Spleen (tissue), 11 donors: ENCODE data around the gene CHCHD6. TPM values are rescaled to one million over a fixed set of nuclear protein-coding genes. Genes with fewer than 3 reads are reported as not detected.

Source experiments
- DNase-seq: peaks from one replicate; pipeline ENCODE4 v3.0.0-alpha.2; 2020
- H3K27ac ChIP-seq, 8 donors: fragments of 200-600 bp; sonication (generic) in 7 of 8; 1 replicate in 4 of 8; 2 replicates in 4 of 8; pipeline versions ENCODE4 v1.5.0 to v1.8.0; 2016 to 2021; ENCODE audit warnings: inconsistent platforms in 4 of 8, mild to moderate bottlenecking in 4 of 8, moderate library complexity in 1 of 8
- H3K27me3 ChIP-seq, 7 donors: fragments of 200-600 bp; sonication (generic) in 6 of 7; replicated peaks in 1 of 7; 1 replicate in 4 of 7; 2 replicates in 3 of 7; pipeline versions ENCODE4 v1.5.0 to v1.8.0; 2016 to 2021; ENCODE audit warnings: inconsistent platforms in 3 of 7, mild to moderate bottlenecking in 1 of 7
- H3K36me3 ChIP-seq, 6 donors: fragments of 200-600 bp; sonication (generic) in 5 of 6; 1 replicate in 4 of 6; 2 replicates in 2 of 6; pipeline versions ENCODE4 v1.5.0 to v1.8.0; 2016 to 2021; ENCODE audit warnings: inconsistent platforms in 2 of 6
- H3K4me1 ChIP-seq, 6 donors: fragments of 200-600 bp; sonication (generic) in 5 of 6; 1 replicate in 3 of 6; 2 replicates in 3 of 6; pipeline versions ENCODE4 v1.5.0 to v1.8.0; 2016 to 2021; ENCODE audit warnings: inconsistent platforms in 3 of 6
- H3K4me3 ChIP-seq, 8 donors: fragments of 200-600 bp; sonication (generic) in 7 of 8; 1 replicate in 4 of 8; 2 replicates in 4 of 8; pipeline versions ENCODE4 v1.5.0 to v1.8.0; 2016 to 2021; ENCODE audit warnings: inconsistent platforms in 4 of 8, mild to moderate bottlenecking in 4 of 8, moderate library complexity in 2 of 8
- H3K9me3 ChIP-seq, 8 donors: fragments of 200-600 bp; sonication (generic) in 7 of 8; 1 replicate in 4 of 8; 2 replicates in 4 of 8; pipeline versions ENCODE4 v1.5.0 to v1.8.0; 2016 to 2021; ENCODE audit warnings: inconsistent platforms in 4 of 8
- CTCF ChIP-seq, 11 experiments: fragments of 200-600 bp in 7 of 11; fragments of 450-650 bp in 4 of 11; sonication (generic) in 4 of 11; IDR thresholded peaks in 8 of 11; conservative IDR thresholded peaks in 3 of 11; 1 replicate in 7 of 11; 2 replicates in 4 of 11; pipeline versions ENCODE4 v1.4.0 to v1.8.0; 2016 to 2021; ENCODE audit warnings: antibody characterized with exemption in 11 of 11, inconsistent platforms in 4 of 11, mild to moderate bottlenecking in 1 of 11
- POLR2A ChIP-seq, 3 donors: fragments of 450-650 bp; IDR thresholded peaks; one replicate each; pipeline ENCODE4 v1.5.1; 2017; ENCODE audit warnings: antibody characterized with exemption in 3 of 3, mild to moderate bottlenecking in 1 of 3
- POLR2AphosphoS5 ChIP-seq, 3 donors: sonication (generic); formaldehyde crosslinking; IDR thresholded peaks; one replicate each; pipeline ENCODE4 v1.5.1; 2017; ENCODE audit warnings: antibody characterized with exemption in 3 of 3
- WGBS, 5 donors: extraction: QIAGEN DNeasy Blood & Tissue Kit in 3 of 5; methylation state at CpG; one replicate each; pipeline versions ENCODE4 v1.1.5 to v1.1.7; 2013 to 2018; 5-methylcytosine and 5-hydroxymethylcytosine counted together
- intact Hi-C: fragments of 100-400 bp; cut with DNase I; formaldehyde crosslinking; loops from one replicate; pipeline ENCODE4 v1.15.0; 2023; ENCODE audit warnings: low total_unique reads
- polyA plus RNA-seq, 3 donors: library from polyadenylated mRNA; stranded (reverse); fragments of 200-250 nt; gene quantifications; one replicate each; pipeline ENCODE4 v1.2.1, GENCODE V29; 2013
- total RNA-seq, 7 donors: library from RNA; depleted of rRNA in 3 of 7; stranded (reverse); fragments of >200 nt in 3 of 7; fragmentation: NEBNext Ultra II Directional in 4 of 7; extraction: Animal tissue kit (Norgen Biotek cat#: 25700) in 4 of 7; gene quantifications; one replicate each; pipeline versions ENCODE4 v1.1.0 to v1.2.1, GENCODE V29; 2016 to 2021
- donor health status: healthy with polysubstance abuse.
- donor health status: DM: no; HTN: no; CAD: no; lungs with moderate emphysema.
- donor health status: DM: no; HTN: no; CAD: no.
- donor health status: Bipolar disorder and iron deficiency.
- donor health status: healthy.
- donor health status: DM: no; HTN: no; CAD: no.
- donor health status: DM: yes; HTN: yes; CAD: no.

CHCHD6 gene
- total and polyA plus RNA-seq, 10 donors, result 6.3 to 39.1 (median 11.8) TPM

- WGBS, 5 donors, result 73 to 88% (median 82%) methylated on average over 3 of the region's 3 CpGs
- intact Hi-C loops, result no loop called here
Measured at GRCh38 chr3:126758026-126758425, 54.0 kb downstream of the CHCHD6 start.

DNA sequence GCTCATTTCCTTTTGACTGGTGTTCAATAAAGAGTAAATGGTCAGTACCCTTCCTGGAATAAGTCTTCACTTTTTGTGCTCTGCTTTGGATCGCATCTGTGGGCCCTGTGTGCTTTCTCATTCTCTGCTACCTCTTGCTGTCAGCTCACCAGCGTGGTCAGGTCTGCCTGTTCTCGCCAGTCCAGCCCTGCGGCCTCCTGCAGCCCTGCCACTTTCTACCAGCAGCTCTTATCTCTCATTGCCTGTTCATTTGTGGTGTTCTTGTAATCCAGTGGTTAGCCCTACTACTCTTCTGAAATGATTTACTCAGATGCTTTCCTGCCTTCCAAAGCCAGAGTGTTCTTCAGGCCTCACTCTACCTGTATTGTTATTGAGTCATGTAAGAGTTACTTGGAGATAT is 54.8 kb downstream of the CHCHD6 start:
- 88 to 100% (median 94%) methylated on average over 4 of the region's 4 CpGs for WGBS, 5 donors
- no peak for DNase-seq
- H3K36me3 ChIP-seq, result no peaks in the 10 kb centered on the region
- H3K4me3 ChIP-seq, result no peak overlapping the region
- TF ChIP-seq POLR2AphosphoS5 (IDR thresholded peaks at IDR 0.05) (no peak), CTCF (IDR thresholded peaks at IDR 0.05 in 8 of 11, conservative IDR thresholded peaks at IDR 0.05 in 3 of 11) (no peak), POLR2A (IDR thresholded peaks at IDR 0.05) (no peak)
- no peaks in the 10 kb centered on the region for H3K27me3 ChIP-seq
- no peaks in the 10 kb centered on the region for H3K9me3 ChIP-seq
- no peaks in the 10 kb centered on the region for H3K4me1 ChIP-seq
- intact Hi-C loops, result no loop called here
- H3K27ac ChIP-seq, result no peak overlapping the region

More at GRCh38 chr3:126758026-126758425, 54.0 kb downstream of the CHCHD6 start:
- no peaks in the 10 kb centered on the region for H3K9me3 ChIP-seq
- no peaks in the 10 kb centered on the region for H3K36me3 ChIP-seq
- DNase-seq, result no peak
- TF ChIP-seq POLR2AphosphoS5 (IDR thresholded peaks at IDR 0.05), result no peak
- TF ChIP-seq CTCF (IDR thresholded peaks at IDR 0.05 in 8 of 11, conservative IDR thresholded peaks at IDR 0.05 in 3 of 11), result no peak
- no peaks in the 10 kb centered on the region for H3K27me3 ChIP-seq
- H3K4me1 ChIP-seq, result no peaks in the 10 kb centered on the region
- H3K4me3 ChIP-seq, result no peak overlapping the region
- no peak overlapping the region for H3K27ac ChIP-seq

- 84 to 100% (median 91%) methylated on average over 1 of the region's 1 CpG for WGBS, 5 donors
- H3K27me3 ChIP-seq, result no peaks in the 10 kb centered on the region
- no peaks in the 10 kb centered on the region for H3K4me1 ChIP-seq
- no peak for DNase-seq
- peaks cover 0 to 4% (median 0%) of the 10 kb centered on the region in 6 donors for H3K36me3 ChIP-seq
- H3K27ac ChIP-seq, result no peak overlapping the region
- H3K9me3 ChIP-seq, result no peaks in the 10 kb centered on the region
- no peak overlapping the region for H3K4me3 ChIP-seq
- intact Hi-C loops, result no loop called here
- TF ChIP-seq POLR2AphosphoS5 (IDR thresholded peaks at IDR 0.05) (no peak), CTCF (IDR thresholded peaks at IDR 0.05 in 8 of 11, conservative IDR thresholded peaks at IDR 0.05 in 3 of 11) (no peak), POLR2A (IDR thresholded peaks at IDR 0.05) (no peak)
Measured at GRCh38 chr3:126760541-126760940, 56.5 kb downstream of the CHCHD6 start.

GRCh38 chr3:126763035-126763434 is 59.0 kb downstream of the CHCHD6 start:
- Histone ChIP-seq H3K27ac (no peak overlapping the region), H3K4me3 (no peak overlapping the region), H3K9me3 (peaks cover 0 to 7% (median 3%) of the 10 kb centered on the region in 8 donors), H3K27me3 (no peaks in the 10 kb centered on the region), H3K4me1 (no peaks in the 10 kb centered on the region), H3K36me3 (peaks cover 0 to 19% (median 3%) of the 10 kb centered on the region in 6 donors)
- TF ChIP-seq POLR2AphosphoS5 (IDR thresholded peaks at IDR 0.05) (no peak), CTCF (IDR thresholded peaks at IDR 0.05 in 8 of 11, conservative IDR thresholded peaks at IDR 0.05 in 3 of 11) (no peak)
- intact Hi-C loops, result no loop called here
- no peak for DNase-seq
